ENCODE results near the gene MEGF9.

The MEGF9 gene

GRCh38 chr9:120730654-120731514 lies 16.6 kb upstream of the MEGF9 start:
- no peak for ATAC-seq

- ATAC-seq = no peak
Measured at GRCh38 chr9:120729791-120730241, 15.5 kb upstream of the MEGF9 start.

- ATAC-seq = no peak
Measured at GRCh38 chr9:120726484-120726883, 12.2 kb upstream of the MEGF9 start.

GRCh38 chr9:120725907-120726306 lies 11.6 kb upstream of the MEGF9 start:
- ATAC-seq = no peak

GRCh38 chr9:120724757-120725400 lies 10.6 kb upstream of the MEGF9 start:
- no peak for ATAC-seq

- ATAC-seq = no peak
Measured at GRCh38 chr9:120723565-120723964, 9.3 kb upstream of the MEGF9 start.

- no peak for ATAC-seq
Measured at GRCh38 chr9:120720404-120720803, 6.1 kb upstream of the MEGF9 start.

- ATAC-seq = no peak
Measured at GRCh38 chr9:120718316-120718715, 4.0 kb upstream of the MEGF9 start.

GRCh38 chr9:120717176-120717575 lies 2.9 kb upstream of the MEGF9 start:
- ATAC-seq = no peak

- ATAC-seq = no peak
Measured at GRCh38 chr9:120716483-120716882, 2.2 kb upstream of the MEGF9 start.

- no peak for ATAC-seq
Measured at GRCh38 chr9:120715389-120715924, 1.2 kb upstream of the MEGF9 start.

- ATAC-seq = peak; percentile 27 to 35
Measured at GRCh38 chr9:120714846-120715388, 647 bp upstream of the MEGF9 start.

- no peak for ATAC-seq
Measured at GRCh38 chr9:120713257-120714087, 798 bp downstream of the MEGF9 start.

GRCh38 chr9:120712539-120713031 lies 1.7 kb downstream of the MEGF9 start:
- ATAC-seq = no peak

GRCh38 chr9:120711841-120712538 lies 2.3 kb downstream of the MEGF9 start:
- no peak for ATAC-seq

- ATAC-seq = no peak
Measured at GRCh38 chr9:120711354-120711753, 2.9 kb downstream of the MEGF9 start.

GRCh38 chr9:120710110-120710981 lies 3.9 kb downstream of the MEGF9 start:
- ATAC-seq = no peak

GRCh38 chr9:120708526-120709224 lies 5.6 kb downstream of the MEGF9 start:
- no peak for ATAC-seq

- ATAC-seq = no peak
Measured at GRCh38 chr9:120707170-120707569, 7.1 kb downstream of the MEGF9 start.

GRCh38 chr9:120705174-120705573 lies 9.1 kb downstream of the MEGF9 start:
- no peak for ATAC-seq
